ENCODE measurements around the gene GK2. TPM values are rescaled to one million over a fixed set of nuclear protein-coding genes. Genes with fewer than 3 reads are reported as not detected.

Gene GK2
- not detected in 5 replicates for total RNA-seq (2022; extraction: Qiagen RNA extraction; ENCODE audit: low read depth)

GRCh38 chr4:79408063-79408462 lies at the start of gene GK2:
GK2 (minus strand) TSS chr4:79408228; CDS start chr4:79408200, 28 bp downstream.

Other genes with a start within 250 kb of the GK2 start
- gene NAA11, start 82.2 kb downstream of the GK2 start, total RNA-seq (2022; extraction: Qiagen RNA extraction; ENCODE audit: low read depth) = not detected in 5 replicates